Measurements from ENCODE around the gene POLR3K.
"Not testable (repeated sequence)": the region's sequence is repeated elsewhere in the genome, so short reads cannot be mapped to it uniquely, and the experiment has no call there.

The POLR3K gene

GRCh38 chr16:42691-43090, 10.7 kb downstream of the POLR3K start:
- no peak for DNase-seq (ENCODE audit: low read depth in 2 of 2)

GRCh38 chr16:42069-42457, 11.3 kb downstream of the POLR3K start:
- DNase-seq (ENCODE audit: low read depth in 2 of 2), result no peak

GRCh38 chr16:41439-42068, 11.9 kb downstream of the POLR3K start:
- DNase-seq (ENCODE audit: low read depth in 2 of 2), result no peak

GRCh38 chr16:38941-39892, 14.2 kb downstream of the POLR3K start:
- peak; percentile 13 to 30 for DNase-seq (ENCODE audit: low read depth in 2 of 2)

- not testable (repeated sequence) for DNase-seq (ENCODE audit: low read depth in 2 of 2)
These were observed 15.2 kb downstream of the POLR3K start for GRCh38 chr16:38206-38605.

- no peak for DNase-seq (ENCODE audit: low read depth in 2 of 2)
These were observed 15.9 kb downstream of the POLR3K start for GRCh38 chr16:37511-37910.

- DNase-seq (ENCODE audit: low read depth in 2 of 2), result no peak
These were observed 16.9 kb downstream of the POLR3K start for GRCh38 chr16:36336-36984.

- no peak for DNase-seq (ENCODE audit: low read depth in 2 of 2)
These were observed 17.6 kb downstream of the POLR3K start for GRCh38 chr16:35678-36305.

- DNase-seq (ENCODE audit: low read depth in 2 of 2), result no peak
These were observed 18.3 kb downstream of the POLR3K start for GRCh38 chr16:35011-35677.

GRCh38 chr16:34648-34987, 18.8 kb downstream of the POLR3K start:
- DNase-seq (ENCODE audit: low read depth in 2 of 2), result no peak

GRCh38 chr16:33877-34647, 19.3 kb downstream of the POLR3K start:
- no peak for DNase-seq (ENCODE audit: low read depth in 2 of 2)

- not testable (repeated sequence) for DNase-seq (ENCODE audit: low read depth in 2 of 2)
These were observed 20.1 kb downstream of the POLR3K start for GRCh38 chr16:33154-33876.

- DNase-seq (ENCODE audit: low read depth in 2 of 2), result not testable (repeated sequence)
These were observed 22.8 kb downstream of the POLR3K start for GRCh38 chr16:30627-31026.

- DNase-seq (ENCODE audit: low read depth in 2 of 2), result not testable (repeated sequence)
These were observed 27.5 kb downstream of the POLR3K start for GRCh38 chr16:25926-26348.

- DNase-seq (ENCODE audit: low read depth in 2 of 2), result not testable (repeated sequence)
These were observed 29.3 kb downstream of the POLR3K start for GRCh38 chr16:24151-24550.

- DNase-seq (ENCODE audit: low read depth in 2 of 2), result not testable (repeated sequence)
These were observed 32.5 kb downstream of the POLR3K start for GRCh38 chr16:20886-21285.

GRCh38 chr16:17062-17765, 36.2 kb downstream of the POLR3K start:
- not testable (repeated sequence) for DNase-seq (ENCODE audit: low read depth in 2 of 2)

GRCh38 chr16:10772-11171, 42.6 kb downstream of the POLR3K start:
- DNase-seq (ENCODE audit: low read depth in 2 of 2), result peak; percentile 70 to 93

- DNase-seq (ENCODE audit: low read depth in 2 of 2), result no peak
These were observed 43.3 kb downstream of the POLR3K start for GRCh38 chr16:9903-10665.
